ENCODE results near the gene IMMP2L. TPM values are rescaled to one million over a fixed set of nuclear protein-coding genes. Genes with fewer than 3 reads are reported as not detected.

The IMMP2L gene
- total and polyA plus RNA-seq, 2 donors (not counting 3 experiments of a cell fraction or from before 2014, with no cell fraction given) = 9.9 to 11.8 TPM

DNA sequence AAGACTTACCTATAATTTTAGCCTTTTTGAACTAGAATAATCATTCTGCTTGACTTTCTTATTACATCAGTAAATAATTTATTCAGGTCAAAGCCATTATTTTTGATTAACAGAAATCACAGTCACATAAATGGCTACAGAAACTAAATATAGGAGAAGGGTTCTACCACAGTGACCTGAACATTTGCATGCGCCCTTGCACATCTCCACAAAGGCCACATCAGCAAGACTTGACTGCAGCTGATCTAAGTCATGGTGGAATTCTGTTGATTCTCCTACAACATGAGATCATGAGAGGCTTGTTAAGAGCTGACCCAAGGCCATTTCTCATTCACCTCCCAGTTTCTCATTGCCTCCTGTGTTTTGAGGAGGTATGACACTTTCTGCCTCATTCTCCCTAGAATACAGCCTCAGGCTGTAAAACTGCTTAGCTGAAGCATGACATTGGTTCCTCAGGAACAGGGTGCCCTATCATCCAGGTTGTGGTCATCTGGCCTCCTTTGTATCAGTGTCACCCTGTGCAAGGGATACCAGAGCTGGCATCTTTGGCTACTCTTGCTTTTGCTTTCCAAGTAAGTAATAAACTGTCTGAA is 6.7 kb upstream of the IMMP2L start:
- Histone ChIP-seq H3K9me1 (replicated peaks; ENCODE audit: control insufficient read depth, extremely low read depth, insufficient read depth, low read length) (no peaks in the 10 kb centered on the region), H2AFZ (ENCODE audit: low read depth, low read length) (no peak overlapping the region), H3K79me2 (ENCODE audit: control insufficient read depth, insufficient read depth, low read length) (no peaks in the 10 kb centered on the region), H3K9ac (replicated peaks; ENCODE audit: extremely low read depth, insufficient read depth, low read length) (no peak overlapping the region), H3K9me3 (replicated peaks; ENCODE audit: control insufficient read depth, insufficient read depth, low read length) (no peaks in the 10 kb centered on the region), H3K4me2 (ENCODE audit: insufficient read depth, low read length) (no peak overlapping the region), H3K4me1 (ENCODE audit: control insufficient read depth, extremely low read depth, insufficient read depth, low read length) (no peaks in the 10 kb centered on the region), H3K36me3 (ENCODE audit: control insufficient read depth in 2 of 2, extremely low read depth in 1 of 2, insufficient read depth in 2 of 2, low read length in 2 of 2) (no peaks in the 10 kb centered on the region), H3K4me3 (replicated peaks in 1 of 3; ENCODE audit: insufficient read depth in 1 of 3, low read depth in 1 of 3, low read length in 3 of 3) (no peak overlapping the region), H4K20me1 (replicated peaks; ENCODE audit: control insufficient read depth, extremely low read depth, insufficient read depth, low read length) (no peaks in the 10 kb centered on the region), H3K27me3 (ENCODE audit: control insufficient read depth in 2 of 2, insufficient read depth in 2 of 2, low read length in 2 of 2) (no peaks in the 10 kb centered on the region), H3K27ac (ENCODE audit: insufficient read depth, low read depth, low read length) (no peak overlapping the region)
- intact Hi-C loops (cut with micrococcal nuclease) = no loop called here
- POLR2A ChIA-PET = no interaction called here
- FAIRE-seq = no peak
- DNase-seq (ENCODE audit: low read depth, low spot score) = no peak
- dilution Hi-C loops (cut with MboI; ENCODE audit: extremely low pct_ligation_motif_present, low sequenced_read_pairs) = no loop called here
- TF ChIP-seq MYC (IDR thresholded peaks at IDR 0.05; ENCODE audit: low read depth, low read length) (no peak), GATA2 (IDR thresholded peaks at IDR 0.05; ENCODE audit: insufficient read depth, insufficient read length, low read depth, low read length) (no peak), MAX (IDR thresholded peaks at IDR 0.05; ENCODE audit: insufficient read depth, insufficient read length) (no peak), JUN (IDR thresholded peaks at IDR 0.05; ENCODE audit: borderline replicate concordance, insufficient read depth, insufficient read length, low read depth) (no peak), EZH2 (IDR thresholded peaks at IDR 0.05; ENCODE audit: borderline replicate concordance, low read depth, low read length, severe bottlenecking) (no peak), POLR2A (IDR thresholded peaks at IDR 0.05; ENCODE audit: low read depth, low read length) (no peak), CTCF (IDR thresholded peaks at IDR 0.05; ENCODE audit: extremely low read depth in 1 of 2, insufficient read depth in 1 of 2, low read depth in 1 of 2, low read length in 2 of 2) (no peak), FOS (IDR thresholded peaks at IDR 0.05; ENCODE audit: borderline replicate concordance, insufficient read depth, low read length) (no peak), POLR2AphosphoS5 (IDR thresholded peaks at IDR 0.05; ENCODE audit: insufficient read depth, low read depth, low read length) (no peak)
- no TSS peak for BruUV-seq (replicated peaks)
- CTCF ChIA-PET = no interaction called here
